Ishikawa (cell line): ENCODE results near the gene HHIPL1.

Experiments
- EP300 ChIP-seq: IDR thresholded peaks from 2 replicates; pipeline ENCODE4 v1.6.1; 2012; ENCODE audit warnings: borderline replicate concordance
- NFIC ChIP-seq: IDR thresholded peaks from 2 replicates; pipeline ENCODE4 v1.6.1; 2012
- RAD21 ChIP-seq: IDR thresholded peaks from 2 replicates; pipeline ENCODE4 v1.6.1; 2012; ENCODE audit warnings: low read depth
- REST ChIP-seq: IDR thresholded peaks from 2 replicates; pipeline ENCODE4 v1.6.1; 2012; ENCODE audit warnings: low read depth, mild to moderate bottlenecking

GRCh38 chr14:99687284-99688209 is 42.6 kb downstream of the HHIPL1 start:
- TF ChIP-seq NFIC, result no peak
- no peak for TF ChIP-seq REST
- TF ChIP-seq RAD21, result peak; percentile 60
- TF ChIP-seq EP300, result no peak
